Measurements from ENCODE around the gene RAI1.

Gene RAI1

DNA sequence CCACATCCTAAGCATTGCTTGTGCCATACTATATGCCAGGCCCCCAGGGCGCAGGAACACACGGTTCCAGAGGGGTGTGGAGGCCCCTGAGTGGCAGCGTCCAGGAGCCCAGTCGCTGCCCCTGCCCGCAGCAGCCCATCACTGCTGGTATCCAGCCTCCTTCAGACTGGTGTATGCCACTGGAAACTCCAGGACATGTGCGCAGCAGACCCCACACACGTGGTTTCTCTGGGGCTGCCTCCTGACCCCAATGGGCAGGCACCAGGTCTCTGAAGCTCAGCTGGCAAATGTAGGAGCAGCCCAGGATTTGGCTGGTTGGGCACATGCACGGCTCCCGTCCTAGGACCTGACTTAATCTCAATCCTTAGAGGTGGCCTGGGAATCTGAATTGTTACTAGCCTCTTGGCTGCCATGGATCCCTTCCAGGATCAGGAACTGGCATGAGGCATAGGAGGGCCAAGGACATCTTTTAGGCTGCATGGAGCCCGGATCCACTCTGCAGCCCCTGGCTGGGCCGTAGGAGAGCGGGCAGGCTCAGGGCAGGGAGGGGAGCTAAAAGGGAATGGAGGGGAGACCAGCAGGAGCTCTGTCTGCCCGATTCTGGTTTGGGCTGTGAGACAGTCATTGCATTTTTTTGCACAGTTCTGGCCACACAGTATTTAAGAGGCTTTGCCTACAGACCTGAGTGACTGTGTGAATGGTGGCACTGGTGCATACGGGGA, 62.3 kb downstream of the RAI1 start:
- in situ Hi-C loops (cut with MboI; ENCODE audit: low sequenced_read_pairs, unreplicated experiment), result no loop called here
- TF ChIP-seq, protein P1, sequence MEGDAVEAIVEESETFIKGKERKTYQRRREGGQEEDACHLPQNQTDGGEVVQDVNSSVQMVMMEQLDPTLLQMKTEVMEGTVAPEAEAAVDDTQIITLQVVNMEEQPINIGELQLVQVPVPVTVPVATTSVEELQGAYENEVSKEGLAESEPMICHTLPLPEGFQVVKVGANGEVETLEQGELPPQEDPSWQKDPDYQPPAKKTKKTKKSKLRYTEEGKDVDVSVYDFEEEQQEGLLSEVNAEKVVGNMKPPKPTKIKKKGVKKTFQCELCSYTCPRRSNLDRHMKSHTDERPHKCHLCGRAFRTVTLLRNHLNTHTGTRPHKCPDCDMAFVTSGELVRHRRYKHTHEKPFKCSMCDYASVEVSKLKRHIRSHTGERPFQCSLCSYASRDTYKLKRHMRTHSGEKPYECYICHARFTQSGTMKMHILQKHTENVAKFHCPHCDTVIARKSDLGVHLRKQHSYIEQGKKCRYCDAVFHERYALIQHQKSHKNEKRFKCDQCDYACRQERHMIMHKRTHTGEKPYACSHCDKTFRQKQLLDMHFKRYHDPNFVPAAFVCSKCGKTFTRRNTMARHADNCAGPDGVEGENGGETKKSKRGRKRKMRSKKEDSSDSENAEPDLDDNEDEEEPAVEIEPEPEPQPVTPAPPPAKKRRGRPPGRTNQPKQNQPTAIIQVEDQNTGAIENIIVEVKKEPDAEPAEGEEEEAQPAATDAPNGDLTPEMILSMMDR (IDR thresholded peaks at IDR 0.05; ENCODE audit: borderline replicate concordance, control extremely low read depth, extremely low read depth, insufficient read depth, missing control alignments), result no peak
- no peak for DNase-seq (ENCODE audit: low spot score)

DNA sequence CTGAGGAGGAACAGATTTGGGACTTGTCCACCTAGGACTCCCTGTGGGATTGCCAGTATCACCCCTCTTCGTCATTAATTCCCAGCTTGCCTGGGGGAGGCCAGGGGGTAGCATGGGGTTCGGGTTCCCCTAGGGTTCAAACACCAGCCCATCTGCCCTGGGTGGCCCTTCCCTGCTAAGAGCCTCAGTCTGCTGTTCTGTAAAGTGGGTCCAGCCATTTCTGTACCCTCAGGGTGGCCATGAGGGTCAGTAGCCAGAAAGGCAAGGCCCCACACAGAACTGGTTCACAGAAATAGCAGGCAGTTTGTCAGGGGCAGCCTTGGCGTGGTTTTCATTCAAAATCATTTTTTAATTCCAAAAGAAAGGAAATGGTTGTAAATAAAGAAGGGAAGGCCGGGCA, 62.9 kb downstream of the RAI1 start:
- no peak for DNase-seq (ENCODE audit: low spot score)
- in situ Hi-C loops (cut with MboI; ENCODE audit: low sequenced_read_pairs, unreplicated experiment), result no loop called here

DNA sequence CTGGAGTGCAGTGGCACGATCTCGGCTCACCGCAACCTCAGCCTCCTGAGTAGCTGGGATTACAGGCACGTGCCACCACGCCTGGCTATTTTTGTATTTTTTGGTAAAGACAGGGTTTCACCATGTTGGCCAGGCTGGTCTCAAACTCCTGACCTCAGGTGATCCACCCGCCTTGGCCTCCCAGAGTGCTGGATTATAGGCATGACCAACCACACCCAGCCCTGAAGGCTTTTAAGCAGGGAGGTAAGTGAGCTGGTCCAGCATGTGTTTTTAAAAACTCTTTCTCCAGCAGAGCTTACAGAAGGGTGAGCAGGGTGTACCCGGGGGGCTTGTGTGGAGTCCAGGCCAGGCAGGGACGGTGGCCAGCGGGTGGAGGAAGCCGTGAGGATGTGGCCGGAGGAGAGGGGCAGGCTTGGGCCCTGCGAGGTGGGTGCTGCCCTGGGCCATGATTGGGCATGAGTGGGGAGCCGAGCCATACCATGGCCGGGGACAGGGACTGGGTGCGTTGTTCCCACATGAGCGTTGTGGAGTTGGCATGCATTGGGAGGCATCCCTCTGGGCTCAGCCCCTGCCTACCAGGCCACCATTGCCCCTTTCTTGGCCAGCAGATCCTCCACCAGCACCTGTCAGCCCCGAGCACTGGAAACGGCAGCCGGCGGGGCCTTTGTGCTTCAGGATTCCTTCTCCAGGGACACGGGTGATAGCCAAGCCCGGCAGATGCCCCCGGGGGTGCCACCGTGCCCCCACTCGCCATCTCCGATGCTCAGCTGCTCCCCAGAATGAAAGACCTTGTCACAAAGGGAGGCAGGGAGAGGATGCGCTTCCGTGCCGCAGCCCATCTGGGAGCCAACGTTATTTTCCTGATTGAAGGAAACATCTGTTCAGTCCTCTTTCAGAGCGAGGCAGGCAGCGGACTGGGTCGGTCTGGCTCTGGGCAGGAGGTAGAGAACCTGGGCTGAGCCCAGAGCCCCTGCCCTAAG, 64.5 kb downstream of the RAI1 start:
- in situ Hi-C loops (cut with MboI; ENCODE audit: low sequenced_read_pairs, unreplicated experiment), result no loop called here
- no peak for DNase-seq (ENCODE audit: low spot score)
- TF ChIP-seq, protein P1 (IDR thresholded peaks at IDR 0.05; ENCODE audit: borderline replicate concordance, control extremely low read depth, extremely low read depth, insufficient read depth, missing control alignments), result no peak

More for the DNA sequence above, 62.9 kb downstream of the RAI1 start:
- TF ChIP-seq, protein P1 (IDR thresholded peaks at IDR 0.05; ENCODE audit: borderline replicate concordance, control extremely low read depth, extremely low read depth, insufficient read depth, missing control alignments), result no peak

DNA sequence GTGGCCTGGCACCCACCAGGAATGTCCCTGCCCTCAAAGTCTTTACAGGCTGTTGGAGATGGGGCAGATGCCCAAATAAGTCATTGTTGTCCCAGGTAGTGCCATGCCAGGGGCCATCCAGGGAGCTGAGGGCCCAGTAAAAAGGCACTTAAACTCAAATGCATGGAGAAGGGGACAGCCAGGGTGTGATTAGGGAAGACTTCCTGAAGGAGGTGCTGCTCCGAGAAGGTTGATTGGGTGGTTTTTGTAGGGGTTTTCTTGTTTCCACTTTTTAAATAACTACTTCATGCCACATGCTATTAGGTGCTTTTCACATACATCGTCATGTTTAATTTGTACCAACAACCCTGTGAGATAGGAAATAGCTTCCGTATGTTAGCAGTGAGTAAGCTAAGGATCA, 66.9 kb downstream of the RAI1 start:
- TF ChIP-seq, protein P1 (IDR thresholded peaks at IDR 0.05; ENCODE audit: borderline replicate concordance, control extremely low read depth, extremely low read depth, insufficient read depth, missing control alignments), result no peak
- in situ Hi-C loops (cut with MboI; ENCODE audit: low sequenced_read_pairs, unreplicated experiment), result no loop called here
- no peak for DNase-seq (ENCODE audit: low spot score)

DNA sequence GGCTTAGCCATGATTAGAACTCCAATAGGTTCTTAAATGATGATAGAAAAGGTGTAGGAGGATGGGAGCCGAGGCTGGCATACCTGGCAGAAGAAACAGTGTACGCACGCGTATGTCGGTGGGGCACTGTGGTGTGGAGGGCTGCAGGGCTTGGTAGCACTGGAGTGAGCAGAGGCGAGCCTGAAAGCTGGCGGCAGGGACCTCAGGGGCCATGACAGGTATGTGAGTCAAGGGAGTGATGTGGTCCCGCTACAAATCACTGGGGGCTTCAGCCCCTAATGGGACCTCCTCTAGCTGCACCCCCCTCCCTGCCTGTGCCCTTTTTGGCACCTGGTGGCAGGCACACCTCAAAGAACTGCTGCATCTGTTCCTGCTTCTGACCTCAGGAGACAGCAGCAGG, 67.3 kb downstream of the RAI1 start:
- TF ChIP-seq, protein P1 (IDR thresholded peaks at IDR 0.05; ENCODE audit: borderline replicate concordance, control extremely low read depth, extremely low read depth, insufficient read depth, missing control alignments), result no peak
- in situ Hi-C loops (cut with MboI; ENCODE audit: low sequenced_read_pairs, unreplicated experiment), result no loop called here

DNA sequence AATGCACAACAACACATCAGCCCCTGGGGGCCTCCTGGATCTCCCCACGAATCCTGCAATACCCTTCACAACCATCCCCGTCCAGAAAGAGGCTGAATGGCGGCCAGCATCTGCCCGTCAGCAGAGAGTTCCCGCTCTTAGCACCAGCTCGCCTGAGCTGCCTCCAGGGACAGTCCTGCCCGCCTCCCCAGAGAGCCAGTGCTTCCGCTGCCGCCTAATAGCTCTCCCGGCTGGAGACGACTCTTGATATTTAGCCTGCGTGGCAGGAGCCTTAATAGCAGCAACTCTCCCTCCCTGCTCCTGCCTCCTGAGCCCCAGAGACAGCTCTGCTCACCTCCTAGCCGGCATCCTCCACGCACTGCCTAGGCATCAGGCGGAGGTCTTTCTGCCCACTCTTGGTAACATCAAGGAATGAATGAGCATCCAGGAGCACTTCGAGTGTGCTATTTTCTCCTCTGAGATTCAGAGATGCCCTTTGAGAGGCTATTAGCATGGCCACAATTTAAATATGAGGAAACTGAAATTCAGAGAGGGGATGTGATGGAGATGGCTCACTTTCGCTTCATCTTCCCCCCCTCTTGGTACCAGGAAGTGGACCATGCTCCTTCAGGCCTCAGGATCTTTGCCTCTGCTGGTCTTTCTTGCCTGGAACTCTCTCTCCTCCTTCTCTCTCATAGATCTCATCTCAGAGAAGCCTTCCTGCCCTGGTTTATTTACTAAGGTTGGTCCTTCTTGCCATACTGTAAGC, 67.9 kb downstream of the RAI1 start:
- no peak for DNase-seq (ENCODE audit: low spot score)
- in situ Hi-C loops (cut with MboI; ENCODE audit: low sequenced_read_pairs, unreplicated experiment), result no loop called here
- TF ChIP-seq, protein P1 (IDR thresholded peaks at IDR 0.05; ENCODE audit: borderline replicate concordance, control extremely low read depth, extremely low read depth, insufficient read depth, missing control alignments), result no peak

More for the DNA sequence above, 67.3 kb downstream of the RAI1 start:
- DNase-seq (ENCODE audit: low spot score), result no peak

All from GM13976 (cell line).